NCI-H2029 (cell line): ENCODE measurements around the gene GMCL2.

ENCODE experiments used
- DNase-seq: peaks from one replicate; lab custom pipeline; 2025; lab: John Stamatoyannopoulos, UW

GMCL2 gene

GRCh38 chr5:178221853-178222252, 34.7 kb upstream of the GMCL2 start:
- DNase-seq = no peak

GRCh38 chr5:178221282-178221681, 34.1 kb upstream of the GMCL2 start:
- no peak for DNase-seq

GRCh38 chr5:178218827-178219226, 31.7 kb upstream of the GMCL2 start:
- DNase-seq = no peak

GRCh38 chr5:178218237-178218776, 31.1 kb upstream of the GMCL2 start:
- no peak for DNase-seq

- DNase-seq = no peak
Observed at GRCh38 chr5:178216779-178217178, 29.6 kb upstream of the GMCL2 start.

- no peak for DNase-seq
Observed at GRCh38 chr5:178216088-178216534, 28.9 kb upstream of the GMCL2 start.

- no peak for DNase-seq
Observed at GRCh38 chr5:178215280-178216002, 28.3 kb upstream of the GMCL2 start.

GRCh38 chr5:178214160-178214803, 27.1 kb upstream of the GMCL2 start:
- DNase-seq = no peak

GRCh38 chr5:178213748-178214151, 26.6 kb upstream of the GMCL2 start:
- no peak for DNase-seq

- DNase-seq = no peak
Observed at GRCh38 chr5:178213003-178213461, 25.9 kb upstream of the GMCL2 start.

GRCh38 chr5:178212241-178213002, 25.3 kb upstream of the GMCL2 start:
- DNase-seq = no peak

- no peak for DNase-seq
Observed at GRCh38 chr5:178211095-178212048, 24.2 kb upstream of the GMCL2 start.

GRCh38 chr5:178210686-178211085, 23.5 kb upstream of the GMCL2 start:
- no peak for DNase-seq

- DNase-seq = no peak
Observed at GRCh38 chr5:178210073-178210535, 22.9 kb upstream of the GMCL2 start.

- DNase-seq = no peak
Observed at GRCh38 chr5:178209334-178210072, 22.3 kb upstream of the GMCL2 start.

- DNase-seq = no peak
Observed at GRCh38 chr5:178208540-178209227, 21.5 kb upstream of the GMCL2 start.

- DNase-seq = no peak
Observed at GRCh38 chr5:178207917-178208280, 20.7 kb upstream of the GMCL2 start.

- peak; percentile 92 for DNase-seq
Observed at GRCh38 chr5:178207183-178207916, 20.2 kb upstream of the GMCL2 start.
